ENCODE results near the gene SENP7. TPM values are rescaled to one million over a fixed set of nuclear protein-coding genes. Genes with fewer than 3 reads are reported as not detected.

SENP7 gene
- total RNA-seq, 1 donor: 24.0 TPM

GRCh38 chr3:101532783-101533602 is 20.0 kb upstream of the SENP7 start:
- no peak for DNase-seq (ENCODE audit: low read depth)
- H3K4me3 ChIP-seq (ENCODE audit: low read depth, low read length): no peak overlapping the region
- TF ChIP-seq, protein P1, sequence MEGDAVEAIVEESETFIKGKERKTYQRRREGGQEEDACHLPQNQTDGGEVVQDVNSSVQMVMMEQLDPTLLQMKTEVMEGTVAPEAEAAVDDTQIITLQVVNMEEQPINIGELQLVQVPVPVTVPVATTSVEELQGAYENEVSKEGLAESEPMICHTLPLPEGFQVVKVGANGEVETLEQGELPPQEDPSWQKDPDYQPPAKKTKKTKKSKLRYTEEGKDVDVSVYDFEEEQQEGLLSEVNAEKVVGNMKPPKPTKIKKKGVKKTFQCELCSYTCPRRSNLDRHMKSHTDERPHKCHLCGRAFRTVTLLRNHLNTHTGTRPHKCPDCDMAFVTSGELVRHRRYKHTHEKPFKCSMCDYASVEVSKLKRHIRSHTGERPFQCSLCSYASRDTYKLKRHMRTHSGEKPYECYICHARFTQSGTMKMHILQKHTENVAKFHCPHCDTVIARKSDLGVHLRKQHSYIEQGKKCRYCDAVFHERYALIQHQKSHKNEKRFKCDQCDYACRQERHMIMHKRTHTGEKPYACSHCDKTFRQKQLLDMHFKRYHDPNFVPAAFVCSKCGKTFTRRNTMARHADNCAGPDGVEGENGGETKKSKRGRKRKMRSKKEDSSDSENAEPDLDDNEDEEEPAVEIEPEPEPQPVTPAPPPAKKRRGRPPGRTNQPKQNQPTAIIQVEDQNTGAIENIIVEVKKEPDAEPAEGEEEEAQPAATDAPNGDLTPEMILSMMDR (IDR thresholded peaks at IDR 0.05; ENCODE audit: insufficient read depth, low read length): no peak

DNA sequence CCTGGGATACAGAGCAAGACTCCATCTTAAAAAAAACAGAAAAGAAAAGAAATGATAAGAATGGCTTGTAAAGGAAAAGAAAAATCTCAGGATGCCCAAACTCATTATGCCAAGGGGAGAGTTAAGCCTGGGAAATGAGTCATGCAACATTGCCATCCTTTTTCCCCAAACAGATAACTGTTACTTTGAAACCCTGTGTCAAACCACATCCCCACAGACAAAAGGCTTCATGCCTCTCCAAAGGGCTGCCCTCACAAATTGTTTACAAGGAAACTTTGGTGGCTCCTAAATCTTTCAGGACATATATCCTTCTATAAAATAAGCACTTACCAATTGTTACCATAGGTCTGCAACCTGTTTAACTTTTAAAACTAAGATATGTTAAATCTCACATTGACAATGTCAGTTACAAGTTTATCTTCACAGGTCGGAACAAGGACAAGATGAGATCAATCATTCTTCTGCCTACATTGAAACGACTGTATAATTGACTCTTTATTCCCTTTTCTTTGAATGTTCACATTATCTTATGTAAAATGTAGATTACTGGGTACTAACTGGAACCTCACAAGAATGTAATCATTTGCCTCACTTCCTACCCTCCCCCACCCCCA is 18.6 kb upstream of the SENP7 start:
- no peak overlapping the region for H3K4me3 ChIP-seq (ENCODE audit: low read depth, low read length)
- no peak for DNase-seq (ENCODE audit: low read depth)
- TF ChIP-seq, protein P1 (IDR thresholded peaks at IDR 0.05; ENCODE audit: insufficient read depth, low read length): no peak

DNA sequence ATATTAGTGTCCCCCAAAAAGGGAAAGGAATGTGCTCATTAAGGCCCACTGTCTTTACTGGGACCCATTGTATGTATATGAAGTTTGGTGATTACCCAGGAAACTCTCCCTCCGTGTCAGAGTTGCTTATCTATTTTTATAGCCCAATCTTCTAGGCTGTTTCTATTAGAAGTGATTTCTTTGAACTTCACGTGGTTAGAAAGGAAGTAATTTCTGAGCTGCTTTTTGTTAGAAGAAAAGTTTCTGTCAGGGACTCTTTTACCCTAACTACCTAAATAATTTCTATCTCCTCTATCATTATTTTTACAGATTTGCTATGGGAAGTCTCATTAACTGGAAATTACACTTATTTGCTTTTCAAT is 17.7 kb upstream of the SENP7 start:
- no peak overlapping the region for H3K4me3 ChIP-seq (ENCODE audit: low read depth, low read length)
- TF ChIP-seq, protein P1 (IDR thresholded peaks at IDR 0.05; ENCODE audit: insufficient read depth, low read length): no peak
- DNase-seq (ENCODE audit: low read depth): no peak

GRCh38 chr3:101529816-101530685 is 17.0 kb upstream of the SENP7 start:
- TF ChIP-seq, protein P1 (IDR thresholded peaks at IDR 0.05; ENCODE audit: insufficient read depth, low read length): no peak
- no peak overlapping the region for H3K4me3 ChIP-seq (ENCODE audit: low read depth, low read length)
- no peak for DNase-seq (ENCODE audit: low read depth)

DNA sequence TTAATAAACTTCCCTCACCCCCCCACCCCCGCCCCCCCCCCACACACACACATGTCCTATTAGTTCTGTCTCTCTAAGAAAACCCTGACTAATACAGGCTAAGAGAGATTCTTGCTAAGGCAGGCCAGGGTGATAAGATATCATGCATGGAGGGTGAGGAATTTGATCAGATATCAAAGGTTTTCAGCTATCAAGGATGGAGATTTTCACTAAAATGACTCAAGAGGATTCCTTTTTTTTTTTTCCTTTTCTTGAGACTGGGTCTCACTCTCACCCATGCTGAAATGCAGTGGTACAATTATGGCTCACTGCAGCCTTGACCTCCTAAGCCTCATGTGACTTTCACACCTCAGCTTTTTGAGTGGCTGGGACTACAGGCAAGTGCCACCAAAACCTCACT is 14.9 kb upstream of the SENP7 start:
- H3K4me3 ChIP-seq (ENCODE audit: low read depth, low read length): no peak overlapping the region
- TF ChIP-seq, protein P1 (IDR thresholded peaks at IDR 0.05; ENCODE audit: insufficient read depth, low read length): no peak
- no peak for DNase-seq (ENCODE audit: low read depth)

- TF ChIP-seq, protein P1 (IDR thresholded peaks at IDR 0.05; ENCODE audit: insufficient read depth, low read length): no peak
- DNase-seq (ENCODE audit: low read depth): no peak
- H3K4me3 ChIP-seq (ENCODE audit: low read depth, low read length): no peak overlapping the region
Measured at GRCh38 chr3:101527441-101527840, 14.4 kb upstream of the SENP7 start.

Measured in fibroblast of the aortic adventitia (primary cell).